Measurements from ENCODE around the gene KLHL14.
"Not testable (repeated sequence)": the region's sequence is repeated elsewhere in the genome, so short reads cannot be mapped to it uniquely, and the experiment has no call there.

Gene KLHL14, protein sequence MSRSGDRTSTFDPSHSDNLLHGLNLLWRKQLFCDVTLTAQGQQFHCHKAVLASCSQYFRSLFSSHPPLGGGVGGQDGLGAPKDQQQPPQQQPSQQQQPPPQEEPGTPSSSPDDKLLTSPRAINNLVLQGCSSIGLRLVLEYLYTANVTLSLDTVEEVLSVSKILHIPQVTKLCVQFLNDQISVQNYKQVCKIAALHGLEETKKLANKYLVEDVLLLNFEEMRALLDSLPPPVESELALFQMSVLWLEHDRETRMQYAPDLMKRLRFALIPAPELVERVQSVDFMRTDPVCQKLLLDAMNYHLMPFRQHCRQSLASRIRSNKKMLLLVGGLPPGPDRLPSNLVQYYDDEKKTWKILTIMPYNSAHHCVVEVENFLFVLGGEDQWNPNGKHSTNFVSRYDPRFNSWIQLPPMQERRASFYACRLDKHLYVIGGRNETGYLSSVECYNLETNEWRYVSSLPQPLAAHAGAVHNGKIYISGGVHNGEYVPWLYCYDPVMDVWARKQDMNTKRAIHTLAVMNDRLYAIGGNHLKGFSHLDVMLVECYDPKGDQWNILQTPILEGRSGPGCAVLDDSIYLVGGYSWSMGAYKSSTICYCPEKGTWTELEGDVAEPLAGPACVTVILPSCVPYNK

DNA sequence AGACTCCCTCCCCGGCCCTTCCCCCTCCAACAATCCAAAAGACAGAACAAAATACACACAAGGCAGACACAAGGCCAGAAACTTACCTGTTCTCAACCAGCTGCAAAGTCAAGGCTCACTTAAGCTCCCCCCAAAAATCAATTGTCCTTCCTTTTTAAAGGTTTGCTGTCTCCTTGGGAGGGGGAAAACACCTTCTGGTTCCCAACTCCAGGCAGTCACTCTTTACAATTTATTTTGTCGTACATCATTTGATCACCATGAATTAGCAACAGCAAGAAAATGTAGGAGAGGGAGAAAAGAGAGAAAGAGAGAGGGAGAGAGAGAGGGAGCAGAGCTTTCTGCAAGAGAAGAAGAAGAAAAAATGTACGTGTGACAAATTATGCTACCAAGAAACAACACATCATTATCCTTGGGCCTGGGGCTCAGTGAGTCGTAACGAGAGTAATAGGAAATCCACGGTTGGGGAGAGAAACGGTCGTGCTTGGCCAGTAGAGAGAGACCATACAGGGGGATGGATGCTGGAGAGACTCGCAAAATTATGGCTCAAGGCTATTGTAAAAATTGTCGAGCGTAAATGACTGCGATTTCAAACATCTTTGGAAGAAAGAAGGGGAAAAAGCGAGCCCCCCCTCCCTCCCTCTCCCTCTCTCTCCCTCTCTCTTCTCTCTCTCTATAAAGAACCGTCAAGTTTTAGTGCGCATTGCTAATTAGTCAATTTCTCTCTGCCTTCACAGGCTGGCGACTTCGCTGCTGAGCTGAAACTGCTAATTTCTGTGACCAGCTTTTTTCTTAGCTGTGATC lies at the start of gene KLHL14:
TSS of gene KLHL14 (minus strand) at position 443 of the 801 bp plus-strand sequence. CDS start 2,432 bp downstream, outside the sequence.
- DNase-seq: no peak

DNA sequence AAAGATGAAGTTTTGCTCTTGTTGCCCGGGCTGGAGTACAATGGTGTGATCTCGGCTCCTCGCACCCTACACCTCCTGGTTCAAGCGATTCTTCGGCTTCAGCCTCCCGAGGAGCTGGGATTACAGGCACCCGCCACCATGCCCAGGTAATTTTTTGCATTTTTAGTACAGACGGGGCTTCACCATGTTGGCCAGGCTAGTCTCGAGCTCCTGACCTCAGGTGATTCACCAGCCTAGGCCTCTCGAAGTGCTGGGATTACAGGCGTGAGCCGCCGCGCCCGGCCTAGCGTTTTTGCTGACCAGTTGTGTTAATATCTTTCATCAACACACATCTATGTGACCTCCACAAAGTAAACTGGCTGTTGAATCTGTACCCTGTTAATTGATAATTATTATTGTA lies 49.4 kb upstream of the KLHL14 start:
- no peak for DNase-seq

DNA sequence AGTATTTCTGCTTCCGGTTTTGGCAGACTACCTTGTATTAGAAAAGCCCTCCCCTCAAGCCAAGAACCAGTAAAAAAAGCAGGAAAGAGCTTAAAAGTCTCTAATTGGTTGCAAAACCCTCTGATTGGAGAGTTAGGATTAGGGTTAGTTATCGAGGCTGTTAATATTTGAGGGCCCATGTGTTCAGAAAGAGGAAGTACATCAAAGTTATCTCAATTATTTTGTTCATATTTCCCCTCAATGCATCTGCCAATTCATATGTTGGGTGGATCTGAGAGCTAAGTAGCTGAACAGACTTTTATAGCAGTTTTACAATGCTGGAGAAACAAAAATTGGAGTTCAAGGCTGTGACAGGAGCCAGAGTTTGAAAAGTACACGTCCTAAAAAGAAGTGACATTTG lies 43.1 kb upstream of the KLHL14 start:
- DNase-seq: no peak

DNA sequence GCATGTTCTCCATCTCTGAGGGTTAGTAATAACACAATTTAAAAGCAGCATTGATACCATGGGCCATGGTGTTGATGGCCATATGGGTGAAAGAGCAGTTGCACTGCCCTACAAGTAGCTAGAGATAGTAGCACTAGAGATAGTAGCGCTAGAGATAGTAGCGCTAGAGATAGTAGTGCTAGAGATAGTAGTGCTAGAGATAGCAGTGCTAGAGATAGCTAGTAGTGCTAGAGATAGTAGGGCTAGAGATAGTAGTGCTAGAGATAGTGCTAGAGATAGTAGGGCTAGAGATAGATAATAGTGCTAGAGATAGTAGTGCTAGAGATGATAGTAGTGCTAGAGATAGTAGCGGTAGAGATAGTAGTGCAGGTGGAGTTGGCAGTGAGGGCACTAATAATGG lies 39.5 kb upstream of the KLHL14 start:
- DNase-seq: no peak

DNA sequence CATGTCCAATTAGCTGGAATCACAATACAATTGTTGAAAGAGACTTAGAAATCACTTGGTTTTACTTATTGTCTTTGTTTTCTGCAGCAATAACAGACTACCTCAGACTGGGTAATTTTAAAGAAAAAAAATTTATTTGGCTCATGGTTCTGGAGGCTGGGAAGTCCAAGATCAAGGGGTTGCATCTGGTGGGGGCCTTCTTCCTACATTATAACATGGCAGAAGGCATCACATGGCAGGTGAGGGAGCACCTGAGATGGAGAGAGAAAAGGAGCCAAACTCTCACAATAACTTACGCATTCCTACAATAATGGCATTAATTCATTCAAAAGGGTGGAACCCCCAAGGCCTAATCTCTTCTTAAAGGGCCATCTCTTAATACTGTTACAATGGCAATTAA lies 37.5 kb upstream of the KLHL14 start:
- DNase-seq: no peak

DNA sequence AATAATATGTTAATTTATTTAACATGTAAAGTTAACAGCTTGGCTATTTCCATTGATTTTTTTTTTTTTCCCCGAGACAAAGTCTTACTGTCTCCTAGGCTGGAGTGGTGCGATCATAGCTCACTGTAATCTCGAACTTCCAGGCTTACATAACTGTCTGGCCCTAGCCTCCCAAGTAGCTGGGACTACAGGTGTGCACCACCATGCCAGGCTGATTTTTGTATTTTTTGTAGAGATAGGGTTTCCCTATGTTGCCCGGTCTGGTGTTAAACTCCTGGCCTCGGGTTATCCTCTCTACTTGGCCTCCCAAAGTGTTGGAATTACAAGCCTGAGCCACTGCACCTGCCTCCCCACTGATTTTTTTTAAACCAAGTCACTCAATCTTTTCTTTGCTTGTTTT lies 32.5 kb upstream of the KLHL14 start:
- no peak for DNase-seq

DNA sequence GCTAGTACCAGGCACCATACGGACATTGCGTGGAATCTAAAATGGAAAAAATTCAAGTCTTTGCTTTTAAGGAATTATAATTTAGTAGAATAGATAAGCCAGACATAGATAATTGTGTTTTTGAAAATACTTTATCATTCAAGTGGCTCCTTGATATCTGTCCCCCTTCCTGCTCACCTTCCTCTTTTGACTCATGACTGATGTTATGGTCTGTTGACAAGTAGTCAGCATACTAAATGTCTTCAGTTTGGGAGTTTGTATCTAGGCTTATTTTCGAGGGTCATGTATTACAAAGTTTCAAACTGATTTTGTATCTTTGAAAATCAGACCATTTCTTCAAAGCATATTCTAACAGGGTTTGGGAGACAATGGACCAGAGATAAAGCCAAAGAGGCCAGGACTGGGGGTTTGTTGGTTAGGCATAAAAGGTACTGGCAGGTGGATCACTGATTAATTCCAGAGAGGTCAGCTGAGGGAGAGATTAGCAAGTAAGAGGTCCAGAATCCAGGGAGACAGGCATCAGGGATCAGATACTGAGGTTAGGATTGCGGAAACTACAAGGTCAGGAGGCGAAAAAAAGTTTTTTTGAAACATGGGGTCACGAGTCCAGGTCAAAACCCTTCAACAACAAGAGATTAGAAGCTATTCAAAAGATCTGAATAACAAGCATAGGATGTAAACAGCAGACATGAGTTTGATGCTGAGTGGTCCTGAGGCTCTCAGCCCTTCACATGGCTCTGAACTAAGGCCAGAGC lies 31.5 kb upstream of the KLHL14 start:
- no peak for DNase-seq

DNA sequence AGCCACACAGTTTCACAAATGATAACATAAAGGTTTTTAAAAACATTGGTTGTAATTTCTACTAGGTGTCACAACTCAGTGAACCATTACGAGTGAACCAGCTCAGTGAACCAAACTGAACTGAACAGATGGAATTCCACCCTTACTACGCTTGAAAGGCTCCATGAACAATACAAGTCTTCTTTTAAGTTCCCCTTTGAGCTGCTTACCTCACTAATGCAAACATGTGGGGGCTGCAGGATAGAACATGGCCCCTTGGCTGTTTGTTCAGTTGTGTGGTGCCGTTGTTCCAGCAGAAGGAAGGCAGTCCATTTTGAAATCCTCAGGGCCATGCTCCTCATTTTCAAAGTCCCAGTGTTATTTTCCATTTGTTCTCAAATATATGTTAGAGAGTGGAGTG lies 30.7 kb upstream of the KLHL14 start:
- no peak for DNase-seq

DNA sequence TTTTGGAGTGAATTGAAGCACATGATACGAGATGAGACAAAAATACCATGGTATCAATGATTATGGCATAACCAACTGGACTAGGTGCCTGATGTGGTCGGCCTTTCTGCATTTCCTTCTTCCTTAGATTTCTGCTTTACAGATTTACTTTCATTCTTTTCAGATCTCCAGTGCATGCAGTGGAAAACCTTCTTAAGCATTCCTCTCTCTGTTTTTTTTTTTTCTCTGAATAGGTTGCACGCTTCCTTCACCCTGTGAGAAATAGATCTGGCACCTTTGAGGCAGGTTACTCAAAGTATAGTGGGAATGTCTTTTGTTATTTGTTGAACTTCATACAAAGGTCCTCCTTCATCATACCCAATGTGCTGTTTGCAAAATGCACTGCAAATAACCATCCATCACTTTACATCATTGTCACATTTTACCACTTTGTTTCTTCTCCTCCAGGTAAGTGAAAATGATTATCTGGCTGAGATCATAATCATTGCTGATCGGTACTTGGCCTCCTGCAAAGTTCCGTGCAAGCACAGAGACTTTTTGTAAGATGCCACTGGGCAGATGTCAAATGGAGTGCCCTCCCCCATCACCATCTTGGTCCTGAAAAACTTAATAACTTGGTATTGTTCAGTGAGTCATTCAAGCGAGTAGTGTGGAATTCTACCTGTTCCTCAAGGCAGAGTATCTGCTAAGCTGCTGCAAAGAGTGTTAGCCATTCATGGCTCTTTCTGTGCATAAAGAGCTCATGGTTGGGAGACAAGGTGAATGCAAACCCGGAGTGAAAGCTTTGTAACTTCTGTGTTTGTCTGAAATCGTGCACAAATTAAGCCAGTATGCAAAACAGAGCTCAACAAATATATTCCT lies 30.0 kb upstream of the KLHL14 start:
- DNase-seq: no peak

DNA sequence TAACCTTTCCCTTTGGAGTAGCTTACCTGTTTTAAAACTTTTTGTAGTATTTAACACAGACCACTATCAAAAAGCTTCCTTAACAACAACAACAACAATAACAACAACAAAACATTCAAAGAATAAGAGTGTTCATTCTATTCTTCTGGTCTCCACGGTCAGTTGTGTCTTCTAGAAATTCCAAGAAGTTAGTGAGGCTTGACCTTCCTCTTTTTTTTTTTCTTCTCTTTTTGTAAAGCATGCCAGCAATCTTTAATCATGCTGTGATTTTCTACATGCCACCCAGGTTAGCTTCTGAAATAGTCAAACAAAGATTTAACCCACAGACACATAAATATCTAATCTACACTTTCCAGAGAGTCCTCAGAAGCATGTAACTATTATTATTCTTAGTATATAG lies 28.4 kb upstream of the KLHL14 start:
- DNase-seq: no peak

DNA sequence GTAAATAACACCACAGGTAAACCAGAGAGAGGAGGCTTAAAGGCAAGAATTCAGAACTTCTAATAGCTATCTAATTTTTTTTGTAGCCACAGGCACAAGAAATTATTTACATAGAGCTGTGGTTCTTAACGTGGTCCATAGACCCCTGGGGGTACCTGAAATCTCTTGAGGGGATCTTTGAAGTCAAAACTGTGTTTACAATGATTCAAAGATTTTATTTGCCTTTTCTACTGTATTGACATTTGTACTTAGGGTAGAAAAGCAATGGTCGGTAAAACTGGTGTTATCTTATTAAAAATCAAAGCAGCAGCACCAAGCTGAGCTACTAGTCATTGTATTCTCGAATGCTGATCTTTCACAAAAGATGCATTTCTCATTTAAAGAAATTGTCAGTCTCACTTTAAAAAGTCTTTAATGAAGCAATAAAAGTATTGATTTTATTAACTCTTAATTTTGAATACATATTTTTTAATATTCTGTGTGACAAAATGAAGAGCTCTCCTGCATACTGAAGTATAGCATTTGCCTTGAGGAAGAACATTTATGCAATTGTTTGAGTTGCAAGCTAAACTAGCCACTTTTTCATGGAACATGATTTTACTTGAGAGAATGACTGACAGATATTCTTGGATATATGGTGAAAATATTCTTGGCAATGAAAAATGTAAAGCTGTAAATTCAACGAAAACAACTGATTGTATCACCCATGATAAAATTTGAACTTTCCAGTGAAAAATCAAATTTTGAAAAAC lies 25.6 kb upstream of the KLHL14 start:
- no peak for DNase-seq

DNA sequence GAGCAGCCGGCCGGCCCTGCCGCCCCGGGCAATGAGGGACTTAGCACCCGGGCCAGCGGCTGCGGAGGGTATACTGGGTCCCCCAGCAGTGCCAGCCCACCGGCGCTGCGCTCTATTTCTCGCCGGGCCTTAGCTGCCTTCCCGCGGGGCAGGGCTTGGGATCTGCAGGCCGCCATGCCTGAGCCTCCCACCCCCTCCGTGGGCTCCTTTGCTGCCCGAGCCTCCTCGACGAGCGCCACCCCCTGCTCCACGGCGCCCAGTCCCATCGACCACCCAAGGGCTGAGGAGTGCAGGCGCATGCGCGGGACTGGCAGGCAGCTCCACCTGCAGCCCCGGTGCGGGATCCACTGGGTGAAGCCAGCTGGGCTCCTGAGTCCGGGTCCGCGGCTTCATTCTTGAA lies 21.8 kb upstream of the KLHL14 start:
- DNase-seq: not testable (repeated sequence)

DNA sequence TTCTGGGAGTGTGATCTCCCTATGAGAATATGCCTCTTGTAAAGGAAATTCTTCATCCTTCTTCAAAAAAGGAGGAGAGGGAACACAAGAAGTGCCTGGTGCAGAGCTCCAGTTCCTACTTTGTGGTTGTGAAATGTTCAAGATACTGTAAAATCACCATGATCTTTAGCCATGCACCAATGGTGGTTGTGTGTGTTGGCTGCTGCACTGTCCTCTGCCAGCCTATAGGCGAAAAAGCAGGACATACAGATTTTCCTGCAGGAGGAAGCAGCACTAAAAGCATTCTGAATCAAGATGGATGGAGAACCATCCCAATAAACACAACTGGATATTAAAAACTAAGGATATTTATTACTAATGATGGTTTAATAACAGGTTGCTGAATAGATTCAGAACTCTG lies 6.2 kb upstream of the KLHL14 start:
- no peak for DNase-seq

DNA sequence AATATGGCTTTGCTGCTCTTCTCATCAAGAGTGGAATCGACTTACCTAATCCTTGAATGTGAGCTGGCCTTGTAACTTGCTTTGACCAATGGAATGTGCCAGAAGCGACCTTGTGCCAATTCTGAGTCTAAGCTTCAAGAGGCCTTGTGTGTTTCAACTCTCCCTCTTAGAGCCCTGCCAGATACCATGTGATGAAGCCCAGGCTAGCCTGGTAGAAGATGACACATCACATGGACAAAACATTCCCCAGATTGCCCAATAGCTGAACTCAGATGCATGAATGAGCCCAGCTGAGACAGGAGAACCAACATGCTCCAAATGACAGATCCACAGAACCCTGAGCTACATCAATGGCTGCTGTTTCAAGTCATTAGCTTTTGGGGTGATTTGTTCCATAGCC lies 4.2 kb upstream of the KLHL14 start:
- DNase-seq: no peak

DNA sequence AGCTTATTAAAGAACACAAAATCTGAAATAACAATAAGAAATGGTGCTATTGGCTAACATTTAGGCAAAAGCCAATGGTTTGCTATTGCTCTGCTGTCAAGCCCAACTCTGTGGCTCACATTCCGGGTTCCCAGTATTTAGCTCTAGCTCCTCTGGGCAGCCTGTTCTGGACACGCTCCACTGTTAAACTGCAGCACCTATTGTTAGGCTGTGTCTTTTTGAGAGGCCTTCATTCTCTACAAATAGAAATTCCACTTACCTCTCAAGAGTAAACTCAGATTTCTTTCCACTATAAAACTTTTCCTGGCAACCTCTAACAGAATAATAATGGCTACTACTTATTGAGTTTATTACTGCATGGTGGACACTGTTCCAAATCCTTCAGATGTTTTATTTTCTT lies 3.7 kb upstream of the KLHL14 start:
- DNase-seq: no peak

DNA sequence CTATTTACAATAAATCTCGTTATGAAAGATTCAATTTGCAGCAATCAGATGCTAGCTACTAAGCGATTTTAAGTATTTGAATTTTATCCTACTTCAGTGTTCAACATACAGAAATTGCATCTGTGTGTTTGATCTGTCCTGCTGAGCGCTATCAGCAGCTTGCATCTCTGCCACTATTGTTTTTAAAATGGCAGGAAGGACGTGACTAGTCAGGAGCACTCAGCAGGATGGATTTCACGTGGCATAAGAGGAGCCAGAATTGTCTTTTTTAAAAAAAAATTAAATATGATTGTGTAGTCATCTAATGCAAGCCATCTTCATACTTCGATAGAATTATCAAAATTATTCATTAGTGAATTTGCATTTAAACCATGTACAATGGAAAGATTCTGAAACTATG lies 2.8 kb upstream of the KLHL14 start:
- DNase-seq: no peak

DNA sequence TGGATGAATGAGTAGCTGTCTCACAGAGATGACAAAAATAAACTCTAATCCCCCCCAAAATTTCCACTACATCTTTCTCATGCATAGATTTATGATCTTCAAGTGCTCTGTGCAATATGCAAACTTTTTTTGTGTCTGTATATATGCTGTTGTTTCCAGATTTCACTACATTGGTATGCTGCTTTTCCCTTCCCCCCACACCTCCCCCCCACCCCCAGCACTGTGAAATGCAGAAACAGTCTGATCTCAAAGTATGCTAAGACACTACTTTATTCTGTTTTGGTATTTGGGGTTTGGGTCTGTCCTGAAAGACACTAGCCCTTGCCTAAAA lies 524 bp upstream of the KLHL14 start:
- DNase-seq: no peak

DNA sequence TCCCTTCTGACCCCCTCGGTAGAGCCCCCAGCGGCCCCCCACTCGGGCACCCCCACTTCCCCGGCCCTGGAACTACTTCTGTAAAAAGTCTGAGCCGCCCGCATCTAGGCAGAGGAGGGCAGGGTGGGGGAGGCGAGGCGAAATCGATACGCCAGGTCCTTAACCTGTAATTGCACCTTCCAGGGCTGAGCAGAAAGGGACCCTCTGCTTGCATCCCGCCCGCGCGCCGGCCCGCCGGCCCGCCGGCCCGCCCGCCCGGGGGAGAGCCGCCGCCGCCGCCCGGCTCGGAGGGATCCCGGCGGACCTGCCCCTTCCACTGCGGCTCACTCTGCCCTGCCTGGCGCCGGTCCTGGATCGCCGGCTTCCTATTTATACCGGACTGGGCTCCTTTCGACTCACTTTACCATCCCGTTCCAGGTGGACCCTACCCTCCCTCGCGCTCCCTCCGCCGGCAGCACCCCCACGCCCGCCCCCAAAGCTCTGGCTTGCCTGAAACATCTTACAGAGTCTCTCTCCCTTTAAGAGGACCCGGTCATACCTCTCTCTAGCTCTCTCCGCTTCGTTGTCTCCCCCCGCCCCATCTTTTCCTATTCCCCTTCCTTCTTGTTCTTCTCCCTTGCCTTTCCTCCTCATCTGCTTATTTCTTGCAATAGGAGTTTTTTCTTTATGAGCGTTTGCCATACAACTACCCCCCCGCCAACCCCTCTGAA lies 797 bp downstream of the KLHL14 start:
- DNase-seq: no peak

DNA sequence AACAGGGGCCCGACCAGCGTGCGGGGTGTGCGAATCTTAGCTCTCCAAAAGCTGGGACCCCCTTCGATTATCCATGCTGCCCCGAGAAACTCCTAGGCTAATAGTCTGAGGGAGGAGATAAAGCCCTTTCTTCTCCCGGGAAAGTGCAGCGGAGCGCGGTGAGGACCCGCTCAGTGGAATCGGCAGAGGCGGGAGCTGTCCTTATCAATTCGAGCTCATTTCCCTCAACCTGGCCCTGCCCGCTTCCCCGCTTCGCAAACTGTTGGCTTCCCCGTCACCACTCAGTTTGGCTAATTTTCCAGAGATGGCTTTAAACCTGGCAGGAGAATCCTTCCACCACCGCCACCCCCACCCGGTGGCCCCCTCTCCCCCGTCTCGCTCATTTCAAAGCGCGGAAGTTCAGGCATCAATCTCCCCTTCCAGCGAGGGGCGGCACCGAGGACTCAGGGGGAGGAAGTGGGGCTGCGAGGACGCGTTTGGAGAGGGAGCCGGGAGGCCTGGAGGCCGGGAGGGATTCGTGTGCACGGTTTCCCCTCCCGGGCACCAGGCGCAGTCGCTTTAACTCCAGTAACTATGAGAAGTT lies 1.6 kb downstream of the KLHL14 start:
- DNase-seq: no peak

DNA sequence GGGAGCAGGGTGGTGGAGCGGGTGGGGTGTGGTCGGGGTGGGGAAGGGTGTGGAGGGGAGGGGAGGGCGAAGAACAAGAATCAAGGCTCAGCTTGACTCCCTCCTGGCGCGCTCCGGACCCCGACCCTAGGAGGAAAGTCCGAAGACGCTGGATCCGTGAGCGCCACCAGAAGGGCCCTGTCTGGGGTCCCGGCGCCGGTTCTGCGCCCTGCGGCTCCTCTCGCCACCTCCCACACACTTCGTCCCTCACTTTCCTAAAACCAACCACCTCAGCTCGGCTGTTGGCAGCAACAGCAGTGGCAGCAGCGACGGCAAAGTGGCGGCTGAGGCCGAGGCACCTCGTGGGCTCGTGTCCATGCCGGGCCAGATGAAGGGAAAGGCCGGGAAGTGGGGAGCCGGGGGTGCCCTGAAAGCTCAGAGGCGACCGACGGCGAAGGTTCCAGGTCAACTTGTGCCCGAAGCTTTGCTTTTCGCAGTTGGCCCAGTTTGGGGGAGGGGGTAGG lies 2.1 kb downstream of the KLHL14 start:
- DNase-seq: no peak
